H1 (cell line): ENCODE data around the gene FOXN3.

Source experiments
- CEBPB ChIP-seq: IDR thresholded peaks from 2 replicates; pipeline ENCODE4 v1.6.1; 2012; ENCODE audit warnings: low read depth, low read length
- EZH2 ChIP-seq: fragments of 200-600 bp; sonication (generic); IDR thresholded peaks from 2 replicates; pipeline ENCODE4 v1.7.1; 2012; ENCODE audit warnings: low read depth, mild to moderate bottlenecking, moderate library complexity, low read length, inconsistent platforms; ENCODE audit not compliant: severe bottlenecking
- POLR2AphosphoS5 ChIP-seq: IDR thresholded peaks from 2 replicates; pipeline ENCODE4 v1.6.1; 2011; ENCODE audit warnings: low read depth, low read length

DNA sequence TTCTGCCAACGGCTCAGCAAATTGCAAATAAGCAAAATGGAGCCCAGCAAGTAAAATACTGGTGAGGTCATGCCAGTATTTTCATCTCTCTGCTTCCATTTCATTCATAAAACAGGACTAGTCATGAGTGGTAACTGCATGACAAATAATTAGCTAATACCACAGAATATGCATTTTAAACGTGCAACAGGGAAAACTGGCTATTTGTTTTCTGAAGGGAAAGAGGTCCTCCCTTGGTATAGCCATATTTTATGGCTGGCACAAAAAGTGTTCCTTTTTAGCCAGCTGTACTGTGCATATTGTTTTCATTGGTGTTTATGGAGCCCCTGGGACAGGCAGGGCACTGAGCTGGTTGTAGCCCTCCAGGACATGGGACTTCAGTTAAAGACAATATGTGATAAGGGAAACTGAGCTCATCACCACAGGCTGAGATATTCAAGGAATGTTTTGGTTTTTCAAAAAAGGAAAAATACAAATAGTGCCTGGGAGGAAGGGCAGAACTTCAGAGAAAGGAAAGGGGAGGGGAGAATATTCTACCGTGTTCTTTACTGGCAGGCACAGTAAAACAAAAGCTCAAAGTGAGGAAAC, 26.1 kb upstream of the FOXN3 start:
- no peak for TF ChIP-seq EZH2
- no peak for TF ChIP-seq CEBPB
- TF ChIP-seq POLR2AphosphoS5, result no peak
